HepG2 (cell line): ENCODE results near the gene SPPL3. TPM values are rescaled to one million over a fixed set of nuclear protein-coding genes. Genes with fewer than 3 reads are reported as not detected.

Experiments
- ATAD3A ChIP-seq: sonication (generic); formaldehyde crosslinking; IDR thresholded peaks from 2 replicates; pipeline ENCODE4 v1.4.0; 2020; ENCODE audit warnings: missing genetic modification reagents
- ATF7 ChIP-seq, 2 experiments: fragments of 450-650 bp in 1 of 2; sonication (generic) in 1 of 2; formaldehyde crosslinking in 1 of 2; IDR thresholded peaks; 2 replicates each; pipeline versions ENCODE4 v1.4.0 to v1.6.1; 2016 to 2020; ENCODE audit warnings: antibody characterized with exemption in 1 of 2, mild to moderate bottlenecking in 1 of 2, missing genetic modification reagents in 1 of 2
- ATM ChIP-seq: fragments of 450-650 bp; IDR thresholded peaks from 2 replicates; pipeline ENCODE4 v1.7.1; 2017; ENCODE audit warnings: mild to moderate bottlenecking, borderline replicate concordance
- CCAR2 ChIP-seq: fragments of 200-400 bp; formaldehyde crosslinking; optimal IDR thresholded peaks from 2 replicates; pipeline ENCODE3; 2018; ENCODE audit warnings: low read depth, mild to moderate bottlenecking, low read length, moderate library complexity
- CENPT ChIP-seq: sonication (generic); formaldehyde crosslinking; IDR thresholded peaks from 2 replicates; pipeline ENCODE4 v1.8.0; 2022; ENCODE audit warnings: low read depth, mild to moderate bottlenecking, moderate library complexity, missing genetic modification reagents
- DPF2 ChIP-seq: sonication (generic); formaldehyde crosslinking; IDR thresholded peaks from 2 replicates; pipeline ENCODE4 v1.4.0; 2020; ENCODE audit warnings: mild to moderate bottlenecking, low read depth, missing genetic modification reagents, borderline replicate concordance
- EEA1 ChIP-seq: sonication (generic); formaldehyde crosslinking; IDR thresholded peaks from 2 replicates; pipeline ENCODE4 v1.5.1; 2020; ENCODE audit warnings: mild to moderate bottlenecking, missing genetic modification reagents, borderline replicate concordance
- ELF1 ChIP-seq: sonication (generic); formaldehyde crosslinking; IDR thresholded peaks from 2 replicates; pipeline ENCODE4 v1.4.0; 2020; ENCODE audit warnings: missing genetic modification reagents
- ESRRA ChIP-seq: sonication (generic); formaldehyde crosslinking; IDR thresholded peaks from 2 replicates; pipeline ENCODE4 v1.5.1; 2020; ENCODE audit warnings: mild to moderate bottlenecking, low read depth, missing genetic modification reagents
- GATAD1 ChIP-seq: IDR thresholded peaks from 2 replicates; pipeline ENCODE4 v1.6.1; 2016; ENCODE audit warnings: missing genetic modification reagents, missing compliant biosample characterization
- KLF11 ChIP-seq: IDR thresholded peaks from 2 replicates; pipeline ENCODE4 v1.6.1; 2016; ENCODE audit warnings: missing compliant biosample characterization
- PAXIP1 ChIP-seq: sonication (generic); formaldehyde crosslinking; conservative IDR thresholded peaks from 2 replicates; pipeline ENCODE4 v1.4.0; 2020; ENCODE audit warnings: mild to moderate bottlenecking, missing genetic modification reagents, moderate library complexity
- PBX3 ChIP-seq: sonication (generic); formaldehyde crosslinking; IDR thresholded peaks from 2 replicates; pipeline ENCODE4 v1.8.1; 2023; ENCODE audit warnings: missing genetic modification reagents, inconsistent platforms, borderline replicate concordance
- PCBP2 ChIP-seq: fragments of 200-400 bp; formaldehyde crosslinking; optimal IDR thresholded peaks from 2 replicates; pipeline ENCODE3; 2018; ENCODE audit warnings: low read length, low read depth; ENCODE audit not compliant: poor library complexity, severe bottlenecking
- PRMT3 ChIP-seq: sonication (generic); formaldehyde crosslinking; IDR thresholded peaks from 2 replicates; pipeline ENCODE4 v1.8.1; 2022; ENCODE audit warnings: low read depth, mild to moderate bottlenecking, moderate library complexity, missing genetic modification reagents, borderline replicate concordance
- RFX5 ChIP-seq: IDR thresholded peaks from 2 replicates; pipeline ENCODE4 v1.6.1; 2011; ENCODE audit warnings: low read depth, low read length, improper control_type of control experiment
- RORA ChIP-seq: sonication (generic); formaldehyde crosslinking; IDR thresholded peaks from 2 replicates; pipeline ENCODE4 v1.5.0; 2020; ENCODE audit warnings: mild to moderate bottlenecking, missing genetic modification reagents, moderate library complexity
- YY1 ChIP-seq: IDR thresholded peaks from 2 replicates; pipeline ENCODE4 v1.6.1; 2011; ENCODE audit warnings: low read length, low read depth, moderate library complexity, mild to moderate bottlenecking; ENCODE audit not compliant: insufficient read depth, insufficient replicate concordance
- ZFX ChIP-seq: sonication (generic); formaldehyde crosslinking; IDR thresholded peaks from 2 replicates; pipeline ENCODE4 v1.4.0; 2020; ENCODE audit warnings: mild to moderate bottlenecking, low read depth, missing genetic modification reagents, moderate library complexity
- ZMYM3 ChIP-seq: sonication (generic); formaldehyde crosslinking; IDR thresholded peaks from 2 replicates; pipeline ENCODE4 v1.5.1; 2020; ENCODE audit warnings: mild to moderate bottlenecking, missing genetic modification reagents
- ZNF124 ChIP-seq: sonication (generic); formaldehyde crosslinking; IDR thresholded peaks from 2 replicates; pipeline ENCODE4 v1.4.0; 2020; ENCODE audit warnings: missing genetic modification reagents
- ZNF207 ChIP-seq: fragments of 450-650 bp; IDR thresholded peaks from 2 replicates; pipeline ENCODE4 v1.6.1; 2016; ENCODE audit warnings: antibody characterized with exemption, borderline replicate concordance
- ZNF3 ChIP-seq: IDR thresholded peaks from 2 replicates; pipeline ENCODE4 v1.7.0; 2017; ENCODE audit warnings: inconsistent platforms
- ZNF468 ChIP-seq: sonication (generic); formaldehyde crosslinking; IDR thresholded peaks from 2 replicates; pipeline ENCODE4 v1.8.0; 2022; ENCODE audit warnings: mild to moderate bottlenecking, moderate library complexity, missing genetic modification reagents
- polyA plus RNA-seq, 8 experiments: library from polyadenylated mRNA; depleted of rRNA in 3 of 8; stranded (reverse) in 7 of 8; unstranded in 1 of 8; fragments of >200 nt; fragmentation: Illumina TruSeq in 4 of 8; extraction: Trizol in 4 of 8; gene quantifications; 2 replicates each; pipeline versions ENCODE4 v1.2.1 to v1.2.3, GENCODE V29; 2011 to 2016; ENCODE audit warnings: low read depth in 4 of 8, missing spikeins in 1 of 8, mixed read lengths in 1 of 8; ENCODE audit not compliant: insufficient read depth in 1 of 8
- total RNA-seq, 5 experiments: library from RNA; depleted of rRNA; stranded (reverse); fragments of >200 nt; fragmentation: Illumina TruSeq; extraction: Trizol; gene quantifications; 2 replicates each; pipeline ENCODE4 v1.2.3, GENCODE V29; 2016; ENCODE audit warnings: low read depth in 1 of 5
- TF ChIP-seq, protein P1 (sequence below): sonication (generic); formaldehyde crosslinking; IDR thresholded peaks from 2 replicates; pipeline ENCODE4 v1.5.1; 2020; ENCODE audit warnings: mild to moderate bottlenecking, missing genetic modification reagents, borderline replicate concordance

SPPL3 gene
- total and polyA plus RNA-seq, 2 of the 13 experiments (the other 11 are each of a cell fraction or from before 2014, with no cell fraction given), result 8.9 to 9.1 TPM

- TF ChIP-seq PBX3 (CRISPR knock-in tag) (no peak), ZFX (CRISPR knock-in tag) (peak; percentile 59), ATM (no peak), PAXIP1 (no peak), YY1 (peak; percentile 74), ZNF207 (no peak), ESRRA (CRISPR knock-in tag) (no peak), RFX5 (no peak), EEA1 (CRISPR knock-in tag) (no peak), CCAR2 (no peak), ZNF468 (CRISPR knock-in tag) (no peak), ZMYM3 (CRISPR knock-in tag) (no peak), DPF2 (no peak), ZNF3 (CRISPR knock-in tag) (no peak), RORA (CRISPR knock-in tag) (no peak), ATAD3A (CRISPR knock-in tag) (no peak), PCBP2 (no peak), CENPT (no peak), GATAD1 (CRISPR knock-in tag) (0 out of 2 replicates have a peak, but pooled peaks have one; percentile 24), ATF7 (IDR thresholded peaks at IDR 0.05) (no peak), ATF7 (CRISPR knock-in tag; IDR thresholded peaks at IDR 0.05) (no peak), PRMT3 (CRISPR knock-in tag) (no peak), ELF1 (CRISPR knock-in tag) (peak; percentile 25; the same call in 1 of the 2 replicates), KLF11 (CRISPR knock-in tag) (no peak), ZNF124 (CRISPR knock-in tag) (no peak)
- TF ChIP-seq, protein P1, sequence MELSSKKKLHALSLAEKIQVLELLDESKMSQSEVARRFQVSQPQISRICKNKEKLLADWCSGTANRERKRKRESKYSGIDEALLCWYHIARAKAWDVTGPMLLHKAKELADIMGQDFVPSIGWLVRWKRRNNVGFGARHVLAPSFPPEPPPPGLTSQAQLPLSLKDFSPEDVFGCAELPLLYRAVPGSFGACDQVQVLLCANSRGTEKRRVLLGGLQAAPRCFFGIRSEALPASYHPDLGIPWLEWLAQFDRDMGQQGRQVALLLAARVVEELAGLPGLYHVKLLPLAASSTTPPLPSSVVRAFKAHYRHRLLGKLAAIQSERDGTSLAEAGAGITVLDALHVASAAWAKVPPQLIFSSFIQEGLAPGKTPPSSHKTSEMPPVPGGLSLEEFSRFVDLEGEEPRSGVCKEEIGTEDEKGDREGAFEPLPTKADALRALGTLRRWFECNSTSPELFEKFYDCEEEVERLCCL (CRISPR knock-in tag), result no peak
Measured at GRCh38 chr12:120903412-120904196, 554 bp downstream of the SPPL3 start (continued).
